HG02938 (cell line): Measurements from ENCODE around the gene HECTD4.
"Not testable (repeated sequence)": the region's sequence is repeated elsewhere in the genome, so short reads cannot be mapped to it uniquely, and the experiment has no call there.

Source experiments
- ATAC-seq: cut with Tn5 transposase; IDR thresholded peaks from one replicate; pipeline ENCODE4 v1.9.1; 2021; ENCODE audit warnings: mild to moderate bottlenecking, moderate library complexity; ENCODE audit not compliant: unreplicated experiment

Gene HECTD4

DNA sequence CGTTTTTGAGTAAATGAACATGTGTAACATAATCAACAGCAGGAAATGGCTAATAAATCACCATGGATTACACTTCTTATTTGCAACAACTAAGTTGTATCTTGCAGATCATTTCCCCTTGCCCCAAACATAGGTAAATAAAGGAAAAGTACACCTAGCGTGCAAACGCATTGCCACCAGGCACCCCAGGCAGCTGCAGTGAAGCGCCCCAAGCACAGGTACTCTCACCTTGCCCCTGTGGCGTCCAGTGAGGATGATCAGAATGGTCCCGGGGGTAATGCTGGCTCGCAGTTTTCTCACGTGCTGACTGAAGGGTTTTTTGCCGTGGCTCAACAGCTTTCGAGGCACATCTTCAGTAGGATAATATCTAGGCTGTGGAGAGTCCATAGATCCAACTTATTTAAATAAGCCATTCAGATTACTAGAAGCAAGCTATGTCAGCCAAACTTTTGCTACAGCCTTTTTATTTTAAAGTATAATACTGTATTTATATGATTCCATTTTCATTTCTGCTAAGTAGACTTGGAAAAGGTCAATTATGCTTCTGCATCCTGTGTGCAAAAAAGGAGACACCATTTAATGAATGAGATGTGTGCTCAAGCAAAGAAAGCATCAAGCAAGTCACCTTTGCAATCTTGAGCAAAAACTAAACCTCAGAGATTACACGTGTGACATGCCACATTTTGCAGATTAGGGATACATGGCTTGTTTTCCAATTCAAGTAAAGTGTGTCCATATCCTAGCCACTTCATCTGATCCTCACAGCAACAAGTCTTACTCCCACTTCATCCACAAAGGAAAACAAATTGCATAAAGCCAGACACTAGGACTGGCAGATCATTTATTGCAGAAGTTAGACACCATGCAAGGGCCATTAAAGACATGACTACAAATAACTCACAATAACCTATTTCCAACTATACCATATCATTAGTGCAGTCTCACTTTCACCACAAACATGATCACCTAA, 24.6 kb upstream of the HECTD4 start:
- ATAC-seq = no peak

DNA sequence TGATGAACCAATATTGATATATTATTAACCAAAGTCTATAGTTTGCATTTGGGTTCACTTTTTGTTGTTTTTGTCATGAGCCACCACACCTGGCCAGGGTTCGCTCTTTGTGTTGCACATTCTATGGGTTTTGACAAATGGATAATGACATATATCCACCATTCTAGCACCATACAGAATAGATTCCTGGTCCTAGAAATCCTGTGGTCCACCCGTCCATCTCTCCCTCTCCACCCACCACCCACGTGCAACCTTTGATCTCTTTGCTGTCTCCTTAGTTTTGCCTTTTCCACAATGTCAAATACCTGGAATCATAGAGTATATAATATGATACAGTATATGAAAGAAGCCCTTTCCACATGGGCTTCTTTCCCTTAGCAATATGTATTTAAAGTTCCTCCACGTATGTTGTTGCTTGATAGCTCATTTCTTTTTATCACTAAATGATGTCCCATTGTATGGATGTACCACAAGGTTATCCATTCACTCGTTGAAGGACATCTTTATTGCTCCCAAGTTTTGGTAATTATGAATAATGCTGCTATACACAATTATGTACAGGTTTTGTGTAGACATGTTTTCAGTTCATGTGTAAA, 19.8 kb upstream of the HECTD4 start:
- no peak for ATAC-seq

DNA sequence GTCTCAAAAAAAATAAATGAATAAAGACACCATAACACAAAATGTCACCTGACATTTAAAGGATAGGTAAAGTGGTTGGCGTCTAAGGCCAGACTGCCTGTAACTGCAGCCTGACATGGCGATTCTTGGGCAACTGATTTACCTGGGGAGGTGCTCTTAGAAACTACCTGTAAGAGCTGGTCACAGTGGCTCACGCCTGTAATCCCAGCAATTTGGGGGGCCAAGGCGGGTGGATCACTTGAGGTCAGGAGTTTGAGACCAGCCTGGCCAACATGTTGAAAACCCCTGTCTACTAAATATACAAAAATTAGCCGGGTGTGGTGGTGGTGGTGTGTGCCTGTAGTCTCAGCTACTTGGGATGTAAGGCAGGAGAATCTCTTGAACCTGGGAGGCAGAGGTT, 18.8 kb upstream of the HECTD4 start:
- ATAC-seq = no peak

DNA sequence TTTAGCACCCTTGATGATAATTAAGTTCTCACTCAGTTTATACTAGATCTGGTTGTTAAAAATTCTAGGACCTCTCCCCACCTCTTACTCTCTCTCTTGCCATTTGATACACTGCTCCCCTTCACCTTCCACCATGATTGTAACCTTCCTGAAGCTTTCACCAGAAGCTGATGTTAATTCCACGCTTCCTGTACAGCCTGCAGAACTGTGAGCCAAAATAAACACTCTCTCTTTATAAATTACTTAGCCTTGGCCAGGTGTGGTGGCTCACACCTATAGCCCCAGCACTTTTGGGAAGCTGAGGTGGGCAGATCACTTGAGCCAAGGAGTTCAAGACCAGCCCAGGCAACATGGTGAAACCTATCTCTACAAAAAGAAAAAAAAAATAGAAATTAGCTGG, 11.1 kb upstream of the HECTD4 start:
- ATAC-seq = no peak

DNA sequence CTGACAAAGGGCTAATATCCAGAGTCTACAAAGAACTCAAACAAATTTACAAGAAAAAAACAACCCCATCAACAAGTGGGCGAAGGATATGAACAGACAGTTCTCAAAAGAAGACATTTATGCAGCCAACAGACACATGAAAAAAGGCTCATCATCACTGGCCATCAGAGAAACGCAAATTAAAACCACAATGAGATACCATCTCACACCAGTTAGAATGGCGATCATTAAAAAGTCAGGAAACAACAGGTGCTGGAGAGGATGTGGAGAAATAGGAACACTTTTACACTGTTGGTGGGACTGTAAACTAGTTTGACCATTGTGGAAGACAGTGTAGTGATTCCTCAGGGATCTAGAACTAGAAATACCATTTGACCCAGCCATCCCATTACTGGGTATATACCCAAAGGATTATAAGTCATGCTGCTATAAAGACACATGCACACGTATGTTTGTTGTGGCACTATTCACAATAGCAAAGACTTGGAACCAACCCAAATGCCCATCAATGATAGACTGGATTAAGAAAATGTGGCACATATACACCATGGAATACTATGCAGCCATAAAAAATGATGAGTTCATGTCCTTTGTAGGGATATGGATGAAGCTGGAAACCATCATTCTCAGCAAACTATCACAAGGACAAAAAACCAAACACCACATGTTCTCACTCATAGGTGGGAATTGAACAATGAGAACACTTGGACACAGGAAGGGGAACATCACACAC, 7.9 kb upstream of the HECTD4 start:
- not testable (repeated sequence) for ATAC-seq

DNA sequence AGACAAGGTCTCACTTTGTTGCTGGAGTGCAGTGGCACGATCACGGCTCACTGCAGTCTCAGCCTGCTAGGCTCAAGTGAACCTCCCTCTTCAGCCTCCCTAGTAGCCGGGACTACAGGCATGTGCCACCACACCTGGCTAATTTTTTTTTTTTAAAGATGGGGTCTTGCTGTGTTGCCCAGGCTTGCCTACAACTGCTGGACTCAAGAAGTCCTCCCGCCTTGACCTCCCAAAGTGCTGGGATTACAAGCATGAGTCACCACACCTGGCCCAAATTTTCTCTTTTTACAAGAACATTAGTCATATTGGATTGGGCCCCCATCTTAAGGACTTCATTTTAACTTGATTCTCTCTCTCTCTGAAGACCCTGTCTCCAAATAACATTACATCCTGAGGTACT, 7.0 kb upstream of the HECTD4 start:
- ATAC-seq = no peak

DNA sequence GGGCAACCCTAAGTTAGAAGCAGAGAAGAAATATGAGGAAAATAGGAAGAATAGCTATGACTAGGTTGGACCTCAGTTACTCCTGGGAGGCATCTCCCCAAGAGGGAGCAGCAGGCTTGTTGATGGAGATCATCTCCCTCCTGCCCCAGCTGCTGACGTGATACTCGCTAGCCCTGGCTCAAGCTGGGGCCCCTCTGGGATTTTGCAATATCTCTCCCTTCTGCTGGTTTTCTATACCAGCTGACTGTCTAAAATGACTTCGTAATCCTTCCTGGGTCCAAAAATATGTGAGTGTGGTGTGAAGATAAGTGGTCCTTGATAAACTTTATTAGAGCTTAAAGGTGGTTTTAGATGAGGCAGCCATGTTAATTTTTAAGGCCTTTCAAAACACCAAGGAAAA, 4.5 kb upstream of the HECTD4 start:
- ATAC-seq = no peak

DNA sequence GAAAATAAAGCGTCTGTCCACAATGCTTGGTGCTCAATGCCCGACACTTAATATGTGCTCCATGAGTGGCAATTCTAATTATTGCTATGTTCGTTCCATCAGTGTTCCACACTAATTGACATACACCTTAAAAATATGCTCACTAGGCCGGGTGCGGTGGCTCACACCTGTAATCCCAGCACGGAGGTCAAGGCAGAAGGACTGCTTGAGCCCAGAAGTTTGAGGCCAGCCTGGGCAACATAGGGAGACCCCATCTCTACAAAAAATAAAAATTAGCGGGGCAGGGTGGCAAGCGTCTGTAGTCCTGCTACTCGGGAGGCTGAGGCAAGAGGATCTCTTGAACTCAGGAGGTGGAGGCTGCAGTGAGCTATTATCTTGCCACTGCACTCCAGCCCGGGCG, 635 bp upstream of the HECTD4 start:
- no peak for ATAC-seq

DNA sequence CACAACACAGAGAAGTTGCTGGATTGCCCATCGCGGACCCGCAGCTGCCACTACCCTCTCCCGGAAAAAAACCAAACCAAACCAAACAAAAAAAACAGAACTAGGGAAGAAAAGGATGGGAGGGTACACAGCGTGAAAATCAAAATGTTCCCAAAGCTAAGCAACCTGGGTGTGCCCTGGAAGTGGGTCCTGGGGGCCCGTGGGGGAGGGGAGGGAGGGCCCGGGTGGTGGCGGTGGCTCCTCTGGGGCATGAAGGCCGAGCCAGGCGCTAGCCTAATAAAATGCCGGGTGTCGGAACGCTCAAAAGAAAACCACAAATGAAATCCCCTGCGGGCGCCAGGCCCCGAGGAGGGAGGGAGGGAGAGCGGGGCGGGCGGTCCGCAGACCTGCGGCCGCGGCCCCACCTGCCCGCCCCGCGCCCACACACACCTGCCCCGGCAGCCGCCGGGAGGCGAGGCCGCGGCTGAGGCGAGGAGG, 787 bp downstream of the HECTD4 start:
- peak; percentile 44 for ATAC-seq

DNA sequence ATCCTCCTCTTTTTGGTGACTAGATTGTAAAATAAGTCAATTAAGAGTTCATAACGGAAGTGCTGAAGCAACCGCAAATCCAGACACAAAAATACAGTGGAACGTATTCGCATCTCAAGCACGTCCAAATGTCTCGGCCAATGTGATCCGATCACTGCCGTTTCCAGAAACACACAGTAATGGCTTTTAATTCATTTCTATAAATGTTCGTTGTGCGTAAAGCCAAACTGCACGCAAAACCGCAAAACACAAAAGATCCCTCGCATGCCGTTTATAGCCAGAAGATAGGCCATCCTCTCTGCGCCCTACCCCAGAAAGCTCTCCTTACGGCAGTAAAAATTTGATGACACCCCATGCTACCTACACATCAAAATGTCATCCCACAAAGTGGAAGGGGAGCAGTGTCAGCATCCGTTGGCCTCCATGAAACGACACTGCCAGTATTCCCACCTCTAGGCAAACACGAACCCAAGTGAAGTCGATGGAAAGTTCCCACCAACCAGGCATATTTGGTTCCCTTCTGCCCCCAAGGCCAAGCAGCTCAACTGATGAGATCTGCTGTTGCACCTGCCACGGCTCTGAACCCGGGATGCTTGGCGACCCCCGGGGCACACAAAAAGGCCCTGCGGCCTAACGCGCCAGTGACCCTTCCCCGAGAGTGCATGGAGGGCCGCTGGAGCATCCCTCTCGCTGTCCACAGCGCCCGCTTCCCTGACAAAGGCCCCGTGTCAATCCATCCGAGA, 1.4 kb downstream of the HECTD4 start:
- ATAC-seq = no peak

DNA sequence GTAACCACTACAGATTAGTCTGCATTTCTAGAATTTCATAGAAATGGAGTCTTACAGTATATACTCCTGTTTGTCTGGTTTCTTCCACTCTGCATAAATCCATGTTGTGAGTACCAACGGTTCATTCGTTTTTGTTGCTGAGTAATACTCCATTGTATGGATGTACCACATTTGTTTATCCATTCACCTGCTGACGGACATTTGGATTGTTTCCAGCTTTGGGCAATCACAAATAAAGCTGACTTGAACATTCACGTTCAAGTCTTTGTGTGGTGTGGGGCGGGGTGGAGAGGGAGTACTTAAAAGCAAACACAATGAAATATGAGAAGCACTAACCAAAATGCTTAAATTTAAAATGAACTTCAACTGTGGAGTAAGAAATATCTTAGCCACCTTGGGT, 7.1 kb downstream of the HECTD4 start:
- no peak for ATAC-seq

DNA sequence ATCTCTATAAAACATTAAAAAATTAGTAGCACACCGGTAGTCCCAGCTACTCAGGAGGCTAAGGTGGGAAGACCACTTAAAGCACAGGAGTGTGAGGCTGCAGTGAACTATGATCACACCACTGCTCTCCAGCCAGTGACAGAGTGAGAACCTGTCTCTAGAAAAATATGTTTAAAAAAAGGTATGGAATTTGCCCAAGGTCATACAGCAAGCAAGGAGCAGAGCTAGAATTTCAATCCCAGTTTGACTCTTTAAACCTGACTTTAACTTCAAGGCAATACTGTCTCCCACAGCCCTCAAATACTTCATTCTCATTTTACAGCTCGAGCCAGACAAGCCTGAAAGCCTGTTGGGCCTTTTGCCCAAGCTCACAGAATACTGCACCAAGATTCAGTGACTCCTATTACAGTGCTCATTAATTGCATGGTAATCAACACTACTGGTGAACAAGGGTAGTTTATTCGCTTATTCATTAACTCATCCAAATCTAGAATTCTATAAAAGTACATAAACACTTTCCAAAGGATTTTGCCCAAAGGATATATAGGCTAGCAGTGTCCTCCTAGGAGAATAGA, 8.0 kb downstream of the HECTD4 start:
- no peak for ATAC-seq

DNA sequence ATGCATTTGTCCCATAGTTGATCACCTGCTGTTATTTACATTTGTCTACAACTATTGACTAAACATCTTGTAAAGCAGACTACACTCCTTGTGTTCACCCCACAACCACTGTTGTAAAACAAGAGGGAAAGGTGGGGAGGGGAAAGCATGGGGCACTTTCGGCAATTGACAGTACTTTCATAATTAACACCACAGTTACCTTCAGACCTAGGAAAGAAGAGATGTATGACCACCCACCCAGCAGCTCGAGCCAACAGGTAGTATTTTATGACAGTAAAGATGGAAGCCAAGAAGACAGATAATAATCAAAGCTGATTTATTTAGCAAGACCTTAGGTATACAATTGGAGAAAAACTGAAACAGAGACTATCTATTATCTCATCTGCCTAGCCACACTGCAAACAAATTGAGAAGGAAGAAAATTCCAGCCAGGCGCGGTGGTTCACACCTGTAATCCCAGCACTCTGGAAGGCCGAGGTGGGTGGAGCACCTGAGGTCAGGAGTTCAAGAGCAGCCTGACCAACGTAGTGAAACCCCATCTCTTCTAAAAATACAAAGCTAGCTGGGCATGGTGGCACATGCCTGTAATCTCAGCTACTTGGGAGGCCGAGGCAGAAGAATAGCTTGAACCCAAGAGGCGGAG, 11.2 kb downstream of the HECTD4 start:
- no peak for ATAC-seq

DNA sequence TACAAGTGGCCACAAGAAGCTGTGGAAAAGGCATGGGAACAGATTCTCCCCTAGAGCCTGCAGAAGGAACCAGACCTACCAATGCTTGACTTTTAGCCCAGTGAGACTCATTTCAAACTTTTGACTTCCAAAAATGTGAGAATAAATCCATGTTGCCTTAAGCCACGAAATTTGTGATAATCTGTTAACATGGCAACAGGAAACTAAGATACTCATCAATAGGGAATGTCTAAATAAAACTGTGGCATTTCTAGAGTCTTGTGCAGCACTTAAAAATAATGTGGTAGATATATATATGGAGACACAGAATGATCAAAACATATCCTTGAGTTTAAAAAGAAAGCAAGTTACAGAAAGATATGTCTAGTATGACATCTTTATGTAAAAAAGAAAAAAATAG, 12.0 kb downstream of the HECTD4 start:
- ATAC-seq = no peak

DNA sequence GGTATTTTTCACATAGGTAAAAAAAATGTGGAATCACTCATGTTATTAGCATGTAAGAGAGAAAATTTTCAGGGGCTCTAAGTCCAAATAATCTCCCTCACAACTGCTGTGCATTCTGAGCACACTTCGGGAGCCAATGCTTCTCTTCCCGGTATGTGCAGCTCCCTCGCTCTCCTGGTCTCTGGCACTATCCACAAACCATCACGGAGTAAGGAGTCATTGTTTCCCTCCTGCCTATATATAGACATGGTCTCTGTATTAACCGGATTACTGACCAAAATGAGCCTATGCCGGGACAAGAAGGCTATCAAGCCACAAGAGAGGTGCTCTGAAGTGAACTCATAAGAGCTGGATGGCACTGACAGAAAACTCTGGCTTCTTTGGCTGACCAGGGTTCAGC, 13.4 kb downstream of the HECTD4 start:
- no peak for ATAC-seq

DNA sequence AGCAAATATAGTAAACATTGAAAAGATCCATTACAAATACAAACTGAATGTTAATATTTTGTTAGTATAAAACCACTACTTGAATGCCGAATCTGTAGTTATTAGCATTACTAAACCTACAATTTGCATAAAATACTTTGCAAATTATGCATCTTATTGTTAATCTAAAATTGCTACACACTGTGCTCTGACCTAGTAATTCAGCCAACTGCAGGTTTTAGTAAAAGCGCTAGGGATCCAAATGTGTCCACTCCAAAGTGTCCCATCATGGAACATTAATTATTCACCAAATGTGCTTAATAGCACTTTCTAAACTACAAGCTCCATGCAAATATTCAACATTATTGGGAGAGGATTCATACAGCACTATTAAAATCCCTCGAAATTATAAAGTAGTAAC, 14.3 kb downstream of the HECTD4 start:
- no peak for ATAC-seq

DNA sequence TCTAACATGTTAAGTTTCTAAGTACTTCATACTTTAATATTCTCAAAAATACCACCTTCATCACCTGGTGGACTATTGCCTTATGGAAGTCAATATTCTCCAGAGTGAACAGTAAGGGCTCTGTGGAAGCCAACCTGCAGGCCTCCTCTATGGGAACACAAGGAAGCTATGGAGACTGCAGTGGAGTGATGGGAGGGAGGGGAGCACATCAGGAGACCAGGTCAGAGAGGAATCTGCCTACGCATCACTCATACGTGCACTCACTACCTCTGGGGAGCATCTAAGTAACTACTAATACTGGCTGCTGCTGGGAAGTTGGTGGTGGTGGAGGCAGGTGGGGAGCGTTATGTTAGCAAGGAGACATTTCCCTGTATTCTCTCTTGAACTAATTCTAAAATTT, 19.9 kb downstream of the HECTD4 start:
- no peak for ATAC-seq

DNA sequence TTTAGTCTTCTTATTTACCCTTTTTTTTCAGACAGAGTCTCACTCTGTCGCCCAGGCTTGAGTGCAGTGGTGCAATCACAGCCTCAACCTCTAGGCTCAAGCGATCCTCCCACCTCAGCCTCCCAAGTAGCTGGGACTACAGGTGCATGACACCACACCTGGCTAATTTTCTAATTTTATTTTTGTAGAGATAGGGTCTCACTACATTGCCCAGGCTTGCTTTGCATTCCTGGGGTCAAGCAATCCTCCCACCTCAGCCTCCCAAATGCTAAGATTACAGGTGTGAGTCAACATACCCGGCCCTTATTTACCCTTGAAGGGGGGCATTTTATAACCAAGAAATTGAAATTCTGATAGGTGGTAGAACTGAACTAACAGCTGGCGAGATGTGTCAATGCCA, 21.0 kb downstream of the HECTD4 start:
- no peak for ATAC-seq

DNA sequence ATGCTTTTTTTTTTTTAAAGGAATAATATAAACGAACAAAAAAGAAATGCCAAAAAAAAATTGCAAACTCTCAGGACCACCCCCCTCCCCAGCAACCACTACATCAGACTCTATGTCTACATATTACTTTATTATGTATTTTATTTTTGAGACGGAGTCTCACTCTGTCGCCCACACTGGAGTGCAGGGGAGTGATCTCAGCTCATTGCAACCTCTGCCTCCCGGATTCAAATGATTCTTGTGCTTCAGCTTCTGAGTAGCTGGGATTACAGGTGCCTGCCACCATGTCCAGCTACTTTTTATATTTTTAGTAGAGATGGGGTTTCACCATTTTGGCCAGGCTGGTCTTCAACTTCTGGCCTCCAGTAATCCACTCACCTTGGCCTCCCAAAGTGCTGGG, 22.9 kb downstream of the HECTD4 start:
- ATAC-seq = no peak

DNA sequence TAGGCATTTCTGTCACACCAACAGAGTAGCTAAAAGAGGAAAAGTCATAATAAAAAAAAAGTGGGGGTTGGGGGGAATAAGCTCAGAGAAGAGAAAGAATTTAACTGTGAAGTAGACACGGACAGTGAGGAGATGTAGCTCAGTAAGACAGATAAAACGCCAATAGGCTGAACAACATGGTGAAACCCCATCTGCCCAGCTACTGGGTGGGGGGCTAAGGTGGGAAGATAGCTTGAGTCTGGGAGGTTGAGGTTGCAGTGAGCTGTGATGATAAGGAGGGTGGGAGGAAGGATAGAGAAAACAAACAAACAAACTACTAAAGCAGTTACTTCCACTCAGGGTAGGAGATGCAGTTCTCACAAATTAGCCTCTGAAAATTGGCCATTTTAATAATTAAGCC, 25.0 kb downstream of the HECTD4 start:
- ATAC-seq = no peak
